Measurements from ENCODE around the gene GDF15. TPM values are rescaled to one million over a fixed set of nuclear protein-coding genes. Genes with fewer than 3 reads are reported as not detected.

The GDF15 gene
- total and polyA plus RNA-seq, 2 experiments from 2014 or later = 27.7 to 36.0 TPM

- Histone ChIP-seq H3K4me3 (no peak overlapping the region), H3K4me1 (ENCODE audit: insufficient read depth) (no peaks in the 10 kb centered on the region), H3K36me3 (ENCODE audit: low read depth) (no peaks in the 10 kb centered on the region), H3K27ac (no peak overlapping the region), H3K27me3 (replicated peaks; ENCODE audit: insufficient read depth) (no peaks in the 10 kb centered on the region), H3K9me3 (ENCODE audit: low read depth) (no peaks in the 10 kb centered on the region), H2AFZ (no peak overlapping the region), H4K20me1 (ENCODE audit: insufficient read depth) (no peaks in the 10 kb centered on the region), H3K79me2 (ENCODE audit: insufficient read depth) (no peaks in the 10 kb centered on the region), H3K9ac (no peak overlapping the region), H3F3A (ENCODE audit: insufficient read depth) (no peaks in the 10 kb centered on the region), H3K9me2 (ENCODE audit: insufficient read depth) (no peaks in the 10 kb centered on the region), H3K4me2 (ENCODE audit: unreplicated experiment) (no peak overlapping the region)
- TF ChIP-seq EZH2phosphoT487 (IDR thresholded peaks at IDR 0.05; ENCODE audit: insufficient read depth, low read depth) (no peak), EZH2 (IDR thresholded peaks at IDR 0.05; ENCODE audit: insufficient read depth, poor library complexity, severe bottlenecking) (no peak)
- DNase-seq = no peak
- in situ Hi-C loops (cut with MboI) = no loop called here
- 69 to 74% methylated on average over 11 of the region's 11 CpGs for WGBS, 2 experiments (ENCODE audit: low coverage in 1 of 2, low lambda C conversion rate in 2 of 2, missing lambda C conversion rate in 2 of 2)
Observed at GRCh38 chr19:18392417-18392816, 6.5 kb downstream of the GDF15 start.

GRCh38 chr19:18392926-18393325, 7.0 kb downstream of the GDF15 start:
- H4K20me1 ChIP-seq (ENCODE audit: insufficient read depth) = no peaks in the 10 kb centered on the region
- no peak overlapping the region for H3K4me3 ChIP-seq
- no peak overlapping the region for H2AFZ ChIP-seq
- no peaks in the 10 kb centered on the region for H3F3A ChIP-seq (ENCODE audit: insufficient read depth)
- H3K4me1 ChIP-seq (ENCODE audit: insufficient read depth) = no peaks in the 10 kb centered on the region
- in situ Hi-C loops (cut with MboI) = no loop called here
- H3K27ac ChIP-seq = no peak overlapping the region
- DNase-seq = no peak
- H3K9me2 ChIP-seq (ENCODE audit: insufficient read depth) = no peaks in the 10 kb centered on the region
- TF ChIP-seq EZH2 (IDR thresholded peaks at IDR 0.05; ENCODE audit: insufficient read depth, poor library complexity, severe bottlenecking) (no peak), EZH2phosphoT487 (IDR thresholded peaks at IDR 0.05; ENCODE audit: insufficient read depth, low read depth) (no peak)
- no peaks in the 10 kb centered on the region for H3K79me2 ChIP-seq (ENCODE audit: insufficient read depth)
- H3K36me3 ChIP-seq (ENCODE audit: low read depth) = no peaks in the 10 kb centered on the region
- H3K4me2 ChIP-seq (ENCODE audit: unreplicated experiment) = no peak overlapping the region
- WGBS, 2 experiments (ENCODE audit: low coverage in 1 of 2, low lambda C conversion rate in 2 of 2, missing lambda C conversion rate in 2 of 2) = 88 to 91% methylated on average over 5 of the region's 5 CpGs
- no peaks in the 10 kb centered on the region for H3K9me3 ChIP-seq (ENCODE audit: low read depth)
- H3K9ac ChIP-seq = no peak overlapping the region
- H3K27me3 ChIP-seq (replicated peaks; ENCODE audit: insufficient read depth) = no peaks in the 10 kb centered on the region

- no peak overlapping the region for H3K4me2 ChIP-seq (ENCODE audit: unreplicated experiment)
- H3K9ac ChIP-seq = no peak overlapping the region
- no peak overlapping the region for H3K4me3 ChIP-seq
- 33 to 43% methylated on average over 7 of the region's 7 CpGs for WGBS, 2 experiments (ENCODE audit: low coverage in 1 of 2, low lambda C conversion rate in 2 of 2, missing lambda C conversion rate in 2 of 2)
- H3K36me3 ChIP-seq (ENCODE audit: low read depth) = no peaks in the 10 kb centered on the region
- in situ Hi-C loops (cut with MboI) = no loop called here
- H4K20me1 ChIP-seq (ENCODE audit: insufficient read depth) = no peaks in the 10 kb centered on the region
- H2AFZ ChIP-seq = no peak overlapping the region
- no peaks in the 10 kb centered on the region for H3K9me2 ChIP-seq (ENCODE audit: insufficient read depth)
- H3K27ac ChIP-seq = no peak overlapping the region
- no peaks in the 10 kb centered on the region for H3K27me3 ChIP-seq (replicated peaks; ENCODE audit: insufficient read depth)
- no peak for DNase-seq
- H3F3A ChIP-seq (ENCODE audit: insufficient read depth) = peaks cover 3% of the 10 kb centered on the region
- H3K4me1 ChIP-seq (ENCODE audit: insufficient read depth) = peaks cover under 1% of the 10 kb centered on the region
- no peaks in the 10 kb centered on the region for H3K9me3 ChIP-seq (ENCODE audit: low read depth)
- no peaks in the 10 kb centered on the region for H3K79me2 ChIP-seq (ENCODE audit: insufficient read depth)
- TF ChIP-seq EZH2 (IDR thresholded peaks at IDR 0.05; ENCODE audit: insufficient read depth, poor library complexity, severe bottlenecking) = no peak
- no peak for TF ChIP-seq EZH2phosphoT487 (IDR thresholded peaks at IDR 0.05; ENCODE audit: insufficient read depth, low read depth)
Observed at GRCh38 chr19:18393836-18394235, 7.9 kb downstream of the GDF15 start.

GRCh38 chr19:18396471-18397241, 10.7 kb downstream of the GDF15 start:
- no peak overlapping the region for H2AFZ ChIP-seq
- H3K9me3 ChIP-seq (ENCODE audit: low read depth) = no peaks in the 10 kb centered on the region
- WGBS, 2 experiments (ENCODE audit: low coverage in 1 of 2, low lambda C conversion rate in 2 of 2, missing lambda C conversion rate in 2 of 2) = 70 to 77% methylated on average over 36 of the region's 37 CpGs
- H3K9ac ChIP-seq = no peak overlapping the region
- no peaks in the 10 kb centered on the region for H3K27me3 ChIP-seq (replicated peaks; ENCODE audit: insufficient read depth)
- H3K4me3 ChIP-seq = no peak overlapping the region
- no peaks in the 10 kb centered on the region for H3K9me2 ChIP-seq (ENCODE audit: insufficient read depth)
- H4K20me1 ChIP-seq (ENCODE audit: insufficient read depth) = no peaks in the 10 kb centered on the region
- no peaks in the 10 kb centered on the region for H3K36me3 ChIP-seq (ENCODE audit: low read depth)
- peaks cover 6% of the 10 kb centered on the region for H3K4me1 ChIP-seq (ENCODE audit: insufficient read depth)
- H3K27ac ChIP-seq = no peak overlapping the region
- no peaks in the 10 kb centered on the region for H3K79me2 ChIP-seq (ENCODE audit: insufficient read depth)
- in situ Hi-C loops (cut with MboI) = no loop called here
- no peak for DNase-seq
- no peak overlapping the region for H3K4me2 ChIP-seq (ENCODE audit: unreplicated experiment)
- H3F3A ChIP-seq (ENCODE audit: insufficient read depth) = peaks cover 13% of the 10 kb centered on the region
- TF ChIP-seq EZH2phosphoT487 (IDR thresholded peaks at IDR 0.05; ENCODE audit: insufficient read depth, low read depth) (no peak), EZH2 (IDR thresholded peaks at IDR 0.05; ENCODE audit: insufficient read depth, poor library complexity, severe bottlenecking) (no peak)

All from GM23248 (cell line).